Heart left ventricle (tissue), 16 donors: ENCODE measurements around the gene OSTF1. TPM values are rescaled to one million over a fixed set of nuclear protein-coding genes. Genes with fewer than 3 reads are reported as not detected.

Experiments
- ATAC-seq, 4 donors: fragments of 200-7000 bp; cut with Tn5 transposase; one replicate each; pipeline ENCODE4 v1.9.1; 2020 to 2022; ENCODE audit warnings: moderate library complexity in 4 of 4, mild to moderate bottlenecking in 3 of 4, moderate number of reproducible peaks in 1 of 4
- DNase-seq, 5 donors: peaks; one replicate each; pipeline ENCODE4 v3.0.0-alpha.2; 2020
- H3K27ac ChIP-seq, 12 donors: fragments of 200-600 bp; sonication (generic) in 4 of 12; one replicate each; pipeline versions ENCODE4 v1.5.0 to v1.8.0; 2016 to 2022; ENCODE audit warnings: mild to moderate bottlenecking in 2 of 12
- H3K27me3 ChIP-seq, 9 donors: fragments of 200-600 bp; sonication (generic) in 2 of 9; one replicate each; pipeline versions ENCODE4 v1.5.1 to v1.8.0; 2016 to 2022; ENCODE audit warnings: mild to moderate bottlenecking in 3 of 9
- H3K36me3 ChIP-seq, 9 donors: fragments of 200-600 bp; sonication (generic) in 2 of 9; one replicate each; pipeline versions ENCODE4 v1.5.0 to v1.8.0; 2018 to 2022; ENCODE audit warnings: mild to moderate bottlenecking in 2 of 9
- H3K4me1 ChIP-seq, 12 donors: fragments of 200-600 bp; sonication (generic) in 4 of 12; one replicate each; pipeline versions ENCODE4 v1.5.0 to v1.8.0; 2016 to 2022; ENCODE audit warnings: mild to moderate bottlenecking in 3 of 12
- H3K4me3 ChIP-seq, 12 donors: fragments of 200-600 bp; sonication (generic) in 4 of 12; one replicate each; pipeline versions ENCODE4 v1.5.0 to v1.8.0; 2017 to 2022; ENCODE audit warnings: mild to moderate bottlenecking in 9 of 12, moderate library complexity in 4 of 12
- H3K9me3 ChIP-seq, 12 donors: fragments of 200-600 bp; sonication (generic) in 4 of 12; one replicate each; pipeline versions ENCODE4 v1.5.0 to v1.8.0; 2016 to 2022; ENCODE audit warnings: mild to moderate bottlenecking in 1 of 12
- CTCF ChIP-seq, 12 donors: fragments of 200-600 bp; sonication (generic) in 4 of 12; IDR thresholded peaks; one replicate each; pipeline versions ENCODE4 v1.5.0 to v1.8.0; 2018 to 2022; ENCODE audit warnings: antibody characterized with exemption in 12 of 12, mild to moderate bottlenecking in 5 of 12
- POLR2A ChIP-seq, 2 donors: fragments of 450-650 bp; IDR thresholded peaks; one replicate each; pipeline ENCODE4 v1.6.1; 2017; ENCODE audit warnings: antibody characterized with exemption in 2 of 2, mild to moderate bottlenecking in 2 of 2, moderate library complexity in 2 of 2
- whole genome bisulfite sequencing, 4 donors: extraction: QIAGEN DNeasy Blood & Tissue Kit in 2 of 4; methylation state at CpG; one replicate each; pipeline versions ENCODE4 v1.1.5 to v1.1.7; 2013 to 2018; 5-methylcytosine and 5-hydroxymethylcytosine counted together
- intact Hi-C, 10 donors: fragments of 100-400 bp; cut with DNase I; formaldehyde crosslinking; loops; one replicate each; pipeline versions ENCODE4 v1.11.1 to v1.14.2; 2022
- polyA plus RNA-seq, 2 donors: library from polyadenylated mRNA; stranded (reverse); fragments of 200-250 nt; gene quantifications; one replicate each; pipeline ENCODE4 v1.2.3, GENCODE V29; 2013
- total RNA-seq, 9 donors: library from RNA; depleted of rRNA in 2 of 9; stranded (reverse); fragments of >200 nt in 2 of 9; fragmentation: NEBNext Ultra II Directional in 3 of 9; extraction: Animal tissue kit (Norgen Biotek cat#: 25700) in 3 of 9; gene quantifications; one replicate each; pipeline versions ENCODE4 v1.1.0 to v1.2.4, GENCODE V29; 2016 to 2023
- donor health status: ischemic (EF 13 %, LVEDD 7.1; RV severe dilation, severe dysfunction).
- donor health status: healthy with polysubstance abuse.
- donor health status: DM: no; HTN: yes; CAD: no.
- donor health status: DM: no; HTN: no; CAD: no.
- donor health status: ischemic (EF 25% LVEDD 6.9; RV normal size, moderate dysfunction).
- donor health status: ischemic (EF 25% LVEDD 5.7; RV mildly dilated, moderate dysfunction).
- donor health status: healthy.
- donor health status: DM: yes; HTN: yes; CAD: no.
- donor health status: ischemic (EF 35%, LVEDD 5.7; RV mildly dilated, moderate dysfunction).
- donor health status: nonischemic (EF 11% LVEDD 7.7; RV severe dilation, severe dysfunction).
- donor health status: DM: yes; HTN: yes; CAD: no.
- donor health status: PGD.
- donor health status: ischemic (EF 29% LVEDD 5.4; RV normal size, mild dysfunction).
- donor health status: nonischemic (EF 23%, LVEDD 6.1; RV moderate dilation, normal function).

Gene OSTF1
- total and polyA plus RNA-seq, 11 donors: 16.7 to 53.6 (median 23.9) TPM

- no peak for ATAC-seq
- WGBS, 4 donors: 90 to 93% (median 91%) methylated on average over 9 of the region's 9 CpGs
- Histone ChIP-seq H3K4me3 (no peak overlapping the region), H3K4me1 (no peaks in the 10 kb centered on the region), H3K9me3 (no peaks in the 10 kb centered on the region), H3K27me3 (no peaks in the 10 kb centered on the region), H3K27ac (no peak overlapping the region), H3K36me3 (peaks cover 0 to 8% (median 0%) of the 10 kb centered on the region in 9 donors)
- no peak for DNase-seq
- intact Hi-C loops: loop anchor here in 1 of 10 donors (10.0 kb wide), 1 partner anchor 99 kb away; the partner anchor contains the start of genes NMRK1 and OSTF1
- no peak for TF ChIP-seq CTCF (IDR thresholded peaks at IDR 0.05)
- no peak for TF ChIP-seq POLR2A (IDR thresholded peaks at IDR 0.05)
Observed at GRCh38 chr9:75183306-75183705, 95.0 kb downstream of the OSTF1 start.

GRCh38 chr9:75184471-75184870, 96.2 kb downstream of the OSTF1 start:
- H3K27me3 ChIP-seq: no peaks in the 10 kb centered on the region
- no peak for ATAC-seq
- H3K4me1 ChIP-seq: no peaks in the 10 kb centered on the region
- TF ChIP-seq CTCF (IDR thresholded peaks at IDR 0.05) (no peak), POLR2A (IDR thresholded peaks at IDR 0.05) (no peak)
- H3K36me3 ChIP-seq: peaks cover 0 to 8% (median 0%) of the 10 kb centered on the region in 9 donors
- H3K27ac ChIP-seq: no peak overlapping the region
- DNase-seq: no peak
- intact Hi-C loops: loop anchor here in 1 of 10 donors (10.0 kb wide), 1 partner anchor 100 kb away; the partner anchor contains the start of genes NMRK1 and OSTF1
- 60 to 82% (median 63%) methylated on average over 3 of the region's 3 CpGs for WGBS, 4 donors
- H3K9me3 ChIP-seq: no peaks in the 10 kb centered on the region
- no peak overlapping the region for H3K4me3 ChIP-seq

GRCh38 chr9:75185585-75186170, 97.4 kb downstream of the OSTF1 start:
- H3K27ac ChIP-seq: no peak overlapping the region
- peak; percentile 35 to 60 (median 42) for TF ChIP-seq CTCF (IDR thresholded peaks at IDR 0.05)
- TF ChIP-seq POLR2A (IDR thresholded peaks at IDR 0.05): no peak
- peak in 1 of 5 donors; percentile 25 for DNase-seq
- H3K4me1 ChIP-seq: no peaks in the 10 kb centered on the region
- 43 to 46% (median 45%) methylated on average over 4 of the region's 4 CpGs for WGBS, 4 donors
- no peaks in the 10 kb centered on the region for H3K27me3 ChIP-seq
- no peaks in the 10 kb centered on the region for H3K9me3 ChIP-seq
- peaks cover 0 to 8% (median 0%) of the 10 kb centered on the region in 9 donors for H3K36me3 ChIP-seq
- H3K4me3 ChIP-seq: no peak overlapping the region
- intact Hi-C loops: loop anchor here in 1 of 10 donors (10.0 kb wide), 1 partner anchor 101 kb away; the partner anchor contains the start of genes NMRK1 and OSTF1
- no peak for ATAC-seq

- Histone ChIP-seq H3K27me3 (no peaks in the 10 kb centered on the region), H3K27ac (no peak overlapping the region), H3K9me3 (no peaks in the 10 kb centered on the region), H3K4me1 (no peaks in the 10 kb centered on the region), H3K4me3 (no peak overlapping the region), H3K36me3 (peaks cover 0 to 8% (median 0%) of the 10 kb centered on the region in 9 donors)
- no peak for ATAC-seq
- 29 to 37% (median 33%) methylated on average over 4 of the region's 4 CpGs for WGBS, 4 donors
- no peak for DNase-seq
- TF ChIP-seq CTCF (IDR thresholded peaks at IDR 0.05) (peak; percentile 78 to 93 (median 88)), POLR2A (IDR thresholded peaks at IDR 0.05) (no peak)
- intact Hi-C loops: loop anchor here in 1 of 10 donors (10.0 kb wide), 1 partner anchor 102 kb away; the partner anchor contains the start of genes NMRK1 and OSTF1
Observed at GRCh38 chr9:75186767-75187380, 98.6 kb downstream of the OSTF1 start.
